Uterus (tissue), 4 donors: ENCODE data around the gene EPS15. TPM values are rescaled to one million over a fixed set of nuclear protein-coding genes. Genes with fewer than 3 reads are reported as not detected.

Experiments used
- DNase-seq, 2 donors: peaks; one replicate each; pipeline ENCODE4 v3.0.0-alpha.2; 2019 to 2020
- H3K27ac ChIP-seq, 2 donors: fragments of 200-600 bp; sonication (generic); 1 replicate in 1 of 2; 2 replicates in 1 of 2; pipeline ENCODE4 v1.5.1; 2016 to 2018
- H3K27me3 ChIP-seq, 2 donors: fragments of 200-600 bp; sonication (generic); one replicate each; pipeline ENCODE4 v1.5.1; 2018 to 2019; ENCODE audit warnings: control low read depth in 1 of 2
- H3K36me3 ChIP-seq, 2 donors: fragments of 200-600 bp; sonication (generic); one replicate each; pipeline ENCODE4 v1.5.1; 2019; ENCODE audit warnings: control low read depth in 1 of 2
- H3K4me1 ChIP-seq, 2 donors: fragments of 200-600 bp; sonication (generic); one replicate each; pipeline ENCODE4 v1.5.1; 2018 to 2019; ENCODE audit warnings: control low read depth in 1 of 2
- H3K4me3 ChIP-seq, 2 donors: fragments of 200-600 bp; sonication (generic); 1 replicate in 1 of 2; 2 replicates in 1 of 2; pipeline ENCODE4 v1.5.1; 2018 to 2019; ENCODE audit warnings: mild to moderate bottlenecking in 1 of 2
- H3K9me3 ChIP-seq, 2 donors: fragments of 200-600 bp; sonication (generic); one replicate each; pipeline ENCODE4 v1.5.1; 2019; ENCODE audit warnings: control low read depth in 1 of 2
- CTCF ChIP-seq, 4 experiments: fragments of 200-600 bp in 2 of 4; fragments of 450-650 bp in 2 of 4; sonication (generic) in 2 of 4; IDR thresholded peaks; one replicate each; pipeline ENCODE4 v1.5.1; 2016 to 2019; ENCODE audit warnings: antibody characterized with exemption in 4 of 4, mild to moderate bottlenecking in 2 of 4, moderate library complexity in 1 of 4
- POLR2A ChIP-seq, 2 donors: fragments of 450-650 bp; IDR thresholded peaks; one replicate each; pipeline ENCODE4 v1.6.1; 2016; ENCODE audit warnings: antibody characterized with exemption in 2 of 2, mild to moderate bottlenecking in 1 of 2, moderate library complexity in 1 of 2
- intact Hi-C: fragments of 100-400 bp; cut with DNase I; formaldehyde crosslinking; loops from one replicate; pipeline ENCODE4 v1.15.1; 2023; ENCODE audit warnings: low total_unique reads
- total RNA-seq, 4 donors: library from RNA; depleted of rRNA in 3 of 4; stranded (reverse); fragments of >200 nt in 3 of 4; gene quantifications; one replicate each; pipeline versions ENCODE4 v1.1.0 to v1.2.4, GENCODE V29; 2014 to 2023
- donor health status: DM: yes; HTN: yes; CAD: no.

EPS15 gene
- total RNA-seq, 4 donors from 2014 or later: 30.7 to 133 (median 81.1) TPM

GRCh38 chr1:51551848-51552296 lies 32.8 kb upstream of the EPS15 start:
- TF ChIP-seq POLR2A (IDR thresholded peaks at IDR 0.05) (no peak), CTCF (IDR thresholded peaks at IDR 0.05) (no peak)
- Histone ChIP-seq H3K4me1 (no peaks in the 10 kb centered on the region), H3K27ac (no peak overlapping the region), H3K36me3 (no peaks in the 10 kb centered on the region), H3K27me3 (no peaks in the 10 kb centered on the region), H3K9me3 (no peaks in the 10 kb centered on the region), H3K4me3 (no peak overlapping the region)
- DNase-seq: no peak
- intact Hi-C loops: no loop called here

- no peaks in the 10 kb centered on the region for H3K36me3 ChIP-seq
- no peak overlapping the region for H3K4me3 ChIP-seq
- H3K4me1 ChIP-seq: no peaks in the 10 kb centered on the region
- intact Hi-C loops: no loop called here
- no peak for TF ChIP-seq CTCF (IDR thresholded peaks at IDR 0.05)
- no peak overlapping the region for H3K27ac ChIP-seq
- H3K27me3 ChIP-seq: no peaks in the 10 kb centered on the region
- no peak for DNase-seq
- no peaks in the 10 kb centered on the region for H3K9me3 ChIP-seq
Measured at GRCh38 chr1:51551081-51551480, 32.0 kb upstream of the EPS15 start.

- intact Hi-C loops: no loop called here
- no peak for DNase-seq
- no peaks in the 10 kb centered on the region for H3K36me3 ChIP-seq
- H3K27ac ChIP-seq: no peak overlapping the region
- H3K9me3 ChIP-seq: no peaks in the 10 kb centered on the region
- H3K4me3 ChIP-seq: no peak overlapping the region
- H3K4me1 ChIP-seq: no peaks in the 10 kb centered on the region
- TF ChIP-seq CTCF (IDR thresholded peaks at IDR 0.05) (no peak), POLR2A (IDR thresholded peaks at IDR 0.05) (no peak)
- H3K27me3 ChIP-seq: no peaks in the 10 kb centered on the region
Measured at GRCh38 chr1:51549901-51550300, 30.8 kb upstream of the EPS15 start.

- Histone ChIP-seq H3K9me3 (no peaks in the 10 kb centered on the region), H3K27me3 (no peaks in the 10 kb centered on the region), H3K36me3 (no peaks in the 10 kb centered on the region), H3K4me3 (no peak overlapping the region), H3K4me1 (no peaks in the 10 kb centered on the region), H3K27ac (no peak overlapping the region)
- no peak for TF ChIP-seq CTCF (IDR thresholded peaks at IDR 0.05)
- TF ChIP-seq POLR2A (IDR thresholded peaks at IDR 0.05): no peak
- intact Hi-C loops: no loop called here
- no peak for DNase-seq
Measured at GRCh38 chr1:51549016-51549619, 30.1 kb upstream of the EPS15 start.

- intact Hi-C loops: no loop called here
- Histone ChIP-seq H3K27me3 (no peaks in the 10 kb centered on the region), H3K27ac (no peak overlapping the region), H3K4me1 (no peaks in the 10 kb centered on the region), H3K4me3 (no peak overlapping the region), H3K9me3 (no peaks in the 10 kb centered on the region), H3K36me3 (no peaks in the 10 kb centered on the region)
- no peak for DNase-seq
- TF ChIP-seq POLR2A (IDR thresholded peaks at IDR 0.05): no peak
- TF ChIP-seq CTCF (IDR thresholded peaks at IDR 0.05): no peak
Measured at GRCh38 chr1:51543858-51544257, 24.8 kb upstream of the EPS15 start.
